ENCODE data around the gene VPS8. TPM values are rescaled to one million over a fixed set of nuclear protein-coding genes. Genes with fewer than 3 reads are reported as not detected.
"Not testable (repeated sequence)": the region's sequence is repeated elsewhere in the genome, so short reads cannot be mapped to it uniquely, and the experiment has no call there.

VPS8 gene
- total and polyA plus RNA-seq, 9 donors: 44.0 to 126 (median 60.6) TPM

DNA sequence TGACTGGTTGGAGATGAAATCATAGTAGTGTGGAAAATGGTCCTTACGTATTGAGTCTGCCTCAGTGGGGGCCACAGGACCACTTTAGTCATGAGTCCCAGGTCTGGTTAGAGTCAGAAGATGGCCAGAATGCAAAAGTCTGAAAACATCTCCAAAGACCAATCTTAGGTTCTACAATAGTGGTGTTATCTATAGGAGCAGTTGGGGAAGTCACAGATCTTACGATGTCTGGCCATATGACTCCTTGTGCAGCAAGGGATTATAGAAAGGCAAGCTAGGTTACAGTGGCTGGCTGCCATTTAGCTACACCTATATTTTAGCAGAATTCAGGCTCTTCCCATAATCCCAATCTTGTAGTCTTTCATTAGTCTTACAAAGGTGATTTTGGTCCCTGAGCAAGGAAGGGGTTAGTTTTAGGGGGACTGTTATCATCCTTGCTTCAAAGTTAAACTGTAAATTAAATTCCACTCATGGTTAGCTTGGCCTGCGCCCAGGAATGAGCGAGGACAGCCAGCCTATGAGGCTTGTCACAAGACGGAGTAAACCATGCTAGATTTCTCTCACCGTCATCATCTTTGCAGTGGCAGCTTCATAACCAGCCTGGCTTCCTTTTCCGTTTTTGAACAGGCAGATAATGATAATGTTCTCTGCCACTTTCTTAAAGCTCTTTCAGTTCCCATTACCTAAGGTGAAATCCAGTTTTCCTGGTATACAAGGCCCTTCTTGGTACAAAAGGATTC lies 134.1 kb downstream of the VPS8 start:
- Histone ChIP-seq H3K27ac (ENCODE audit: low read length) (no peak overlapping the region), H3K36me3 (ENCODE audit: control insufficient read depth, insufficient read depth, low read length) (peaks cover 17% of the 10 kb centered on the region), H3K9me3 (replicated peaks; ENCODE audit: control insufficient read depth, low read depth, low read length) (no peaks in the 10 kb centered on the region), H3K27me3 (ENCODE audit: control insufficient read depth, insufficient read depth, low read length) (no peaks in the 10 kb centered on the region), H3K4me1 (ENCODE audit: control insufficient read depth, insufficient read depth, low read length) (no peaks in the 10 kb centered on the region), H3K4me3 (ENCODE audit: low read length) (no peak overlapping the region)
- 88% methylated on average over 5 of the region's 7 CpGs for WGBS (ENCODE audit: insufficient coverage)
- no peak for DNase-seq

DNA sequence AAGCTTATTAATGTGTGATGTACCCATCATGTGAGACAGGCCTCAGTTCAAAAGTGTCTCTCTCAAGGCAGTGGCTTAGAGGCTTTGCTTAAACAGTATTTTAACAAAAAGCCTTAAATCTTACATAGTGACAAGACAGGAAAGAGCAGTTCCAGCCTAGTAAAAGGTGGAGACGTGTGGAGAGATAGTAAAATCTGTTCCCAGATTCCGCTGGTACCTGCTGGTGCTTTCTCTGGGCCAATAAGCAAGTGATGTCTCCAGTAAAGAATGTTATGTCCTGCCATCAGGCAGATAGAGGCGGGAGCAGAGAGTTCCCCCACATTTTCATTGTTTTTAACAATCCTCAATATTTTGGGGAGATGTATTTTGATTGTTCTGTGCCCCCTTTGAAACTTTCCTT lies 135.0 kb downstream of the VPS8 start:
- no peak overlapping the region for H3K4me3 ChIP-seq (ENCODE audit: low read length)
- H3K4me1 ChIP-seq (ENCODE audit: control insufficient read depth, insufficient read depth, low read length): no peaks in the 10 kb centered on the region
- no peak for DNase-seq
- no CpG with 5 or more reads among the region's 3 CpGs for WGBS (ENCODE audit: insufficient coverage)
- no peaks in the 10 kb centered on the region for H3K9me3 ChIP-seq (replicated peaks; ENCODE audit: control insufficient read depth, low read depth, low read length)
- H3K36me3 ChIP-seq (ENCODE audit: control insufficient read depth, insufficient read depth, low read length): peaks cover 13% of the 10 kb centered on the region
- no peaks in the 10 kb centered on the region for H3K27me3 ChIP-seq (ENCODE audit: control insufficient read depth, insufficient read depth, low read length)
- no peak overlapping the region for H3K27ac ChIP-seq (ENCODE audit: low read length)

DNA sequence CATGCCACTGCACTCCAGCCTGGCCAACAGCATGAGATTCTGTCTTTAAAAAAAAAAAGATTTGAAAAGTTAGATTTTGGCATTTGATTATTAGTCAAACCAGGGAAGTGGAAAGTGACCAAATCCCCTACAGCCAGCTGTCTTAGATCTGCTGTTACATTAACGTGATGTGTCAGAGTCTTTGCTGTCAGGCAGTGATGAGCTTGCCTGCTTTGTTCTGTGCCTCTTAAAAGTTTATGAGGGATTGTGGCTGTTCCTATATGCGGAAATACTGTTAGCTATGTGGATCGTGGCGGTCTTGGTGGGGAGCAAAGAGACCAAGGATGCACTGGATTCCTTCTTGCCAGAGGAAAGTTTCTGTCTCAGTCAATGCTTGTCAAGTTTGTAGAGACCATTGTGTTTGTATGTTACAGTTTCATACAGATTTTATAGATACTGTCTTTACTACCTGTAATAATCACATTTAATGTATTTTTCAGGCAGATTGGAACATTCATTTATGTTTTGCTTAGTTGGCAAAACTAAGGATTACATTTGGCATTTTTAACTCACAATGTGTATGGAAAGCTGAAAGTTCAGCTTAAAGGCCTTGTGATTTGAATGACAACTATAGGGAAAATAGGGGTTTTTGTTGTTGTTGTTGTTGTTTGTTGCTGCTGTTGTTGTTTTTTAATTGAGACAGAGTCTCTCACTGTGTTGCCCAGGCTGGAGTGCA lies 137.4 kb downstream of the VPS8 start:
- no CpG with 5 or more reads among the region's 4 CpGs for WGBS (ENCODE audit: insufficient coverage)
- DNase-seq: peak; percentile 8
- H3K27ac ChIP-seq (ENCODE audit: low read length): no peak overlapping the region
- H3K27me3 ChIP-seq (ENCODE audit: control insufficient read depth, insufficient read depth, low read length): no peaks in the 10 kb centered on the region
- peaks cover 16% of the 10 kb centered on the region for H3K36me3 ChIP-seq (ENCODE audit: control insufficient read depth, insufficient read depth, low read length)
- H3K4me1 ChIP-seq (ENCODE audit: control insufficient read depth, insufficient read depth, low read length): no peaks in the 10 kb centered on the region
- no peak overlapping the region for H3K4me3 ChIP-seq (ENCODE audit: low read length)
- no peaks in the 10 kb centered on the region for H3K9me3 ChIP-seq (replicated peaks; ENCODE audit: control insufficient read depth, low read depth, low read length)

DNA sequence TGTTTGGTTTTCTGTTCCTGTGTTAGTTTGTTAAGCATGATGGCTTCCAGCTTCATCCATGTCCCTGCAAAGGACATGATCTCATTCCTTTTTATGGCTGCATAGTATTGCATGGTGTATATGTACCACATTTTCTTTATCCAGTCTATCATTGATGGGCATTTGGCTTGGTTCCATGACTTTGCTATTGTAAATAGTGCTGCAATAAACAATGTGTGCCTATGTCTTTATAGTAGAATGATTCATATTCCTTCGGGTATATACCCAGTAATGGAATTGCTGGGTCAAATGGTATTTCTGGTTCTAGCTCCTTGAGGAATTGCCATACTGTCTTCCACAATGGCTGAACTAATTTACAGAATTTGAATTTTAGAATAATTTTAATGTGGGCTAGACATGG lies 138.8 kb downstream of the VPS8 start:
- H3K27ac ChIP-seq (ENCODE audit: low read length); H3K4me1 ChIP-seq (ENCODE audit: control insufficient read depth, insufficient read depth, low read length); H3K9me3 ChIP-seq (replicated peaks; ENCODE audit: control insufficient read depth, low read depth, low read length); H3K4me3 ChIP-seq (ENCODE audit: low read length); DNase-seq; H3K27me3 ChIP-seq (ENCODE audit: control insufficient read depth, insufficient read depth, low read length): not testable (repeated sequence)
- peaks cover 12% of the 10 kb centered on the region for H3K36me3 ChIP-seq (ENCODE audit: control insufficient read depth, insufficient read depth, low read length)
- 100% methylated on average over 1 of the region's 1 CpG for WGBS (ENCODE audit: insufficient coverage)

DNA sequence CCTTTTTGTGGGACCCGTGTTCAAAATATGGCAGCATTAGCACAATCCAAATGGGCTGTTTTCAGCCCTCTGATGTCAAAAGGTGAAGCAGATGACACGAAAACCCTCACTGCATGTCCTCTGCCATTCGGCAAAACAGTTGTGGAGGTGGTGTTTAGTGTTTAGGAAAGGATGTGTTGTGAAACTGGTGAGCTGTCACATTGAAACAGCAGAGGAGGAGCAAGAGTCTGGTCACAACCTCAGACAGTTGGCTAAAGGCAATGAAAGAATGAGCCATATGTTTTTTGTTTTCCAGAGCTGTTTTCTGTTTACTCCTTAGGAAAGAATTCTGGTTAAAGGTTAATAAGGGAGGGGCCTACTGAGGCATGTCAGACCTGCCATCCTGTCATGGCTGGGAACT lies 140.7 kb downstream of the VPS8 start:
- Histone ChIP-seq H3K4me3 (ENCODE audit: low read length) (no peak overlapping the region), H3K27ac (ENCODE audit: low read length) (no peak overlapping the region), H3K4me1 (ENCODE audit: control insufficient read depth, insufficient read depth, low read length) (no peaks in the 10 kb centered on the region), H3K9me3 (replicated peaks; ENCODE audit: control insufficient read depth, low read depth, low read length) (no peaks in the 10 kb centered on the region), H3K27me3 (ENCODE audit: control insufficient read depth, insufficient read depth, low read length) (no peaks in the 10 kb centered on the region), H3K36me3 (ENCODE audit: control insufficient read depth, insufficient read depth, low read length) (peaks cover 12% of the 10 kb centered on the region)
- DNase-seq: no peak
- WGBS (ENCODE audit: insufficient coverage): 79% methylated on average over 3 of the region's 3 CpGs

DNA sequence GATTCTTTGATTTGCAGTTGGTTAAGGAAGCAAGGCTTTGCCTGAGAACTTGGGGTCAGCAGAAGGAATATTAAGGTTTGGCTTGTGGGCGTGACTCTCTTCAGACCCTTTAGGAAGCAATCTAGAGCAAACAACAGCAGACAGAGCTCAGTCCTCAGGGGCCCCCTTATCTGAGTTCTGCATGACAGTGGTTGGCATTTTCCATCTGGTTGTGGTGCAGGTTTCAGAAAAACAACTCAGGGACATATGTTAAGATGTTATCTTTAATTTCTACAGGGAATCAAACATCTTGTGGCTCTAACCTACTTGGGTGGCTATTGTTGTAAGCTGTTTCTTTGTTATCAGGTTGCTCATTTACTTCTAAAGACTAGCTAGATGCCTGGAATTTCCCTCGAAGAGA lies 141.4 kb downstream of the VPS8 start:
- no peak overlapping the region for H3K4me3 ChIP-seq (ENCODE audit: low read length)
- H3K9me3 ChIP-seq (replicated peaks; ENCODE audit: control insufficient read depth, low read depth, low read length): no peaks in the 10 kb centered on the region
- H3K4me1 ChIP-seq (ENCODE audit: control insufficient read depth, insufficient read depth, low read length): no peaks in the 10 kb centered on the region
- H3K27ac ChIP-seq (ENCODE audit: low read length): no peak overlapping the region
- H3K36me3 ChIP-seq (ENCODE audit: control insufficient read depth, insufficient read depth, low read length): peaks cover 15% of the 10 kb centered on the region
- no peaks in the 10 kb centered on the region for H3K27me3 ChIP-seq (ENCODE audit: control insufficient read depth, insufficient read depth, low read length)
- DNase-seq: no peak
- WGBS (ENCODE audit: insufficient coverage): no CpG with 5 or more reads among the region's 2 CpGs

DNA sequence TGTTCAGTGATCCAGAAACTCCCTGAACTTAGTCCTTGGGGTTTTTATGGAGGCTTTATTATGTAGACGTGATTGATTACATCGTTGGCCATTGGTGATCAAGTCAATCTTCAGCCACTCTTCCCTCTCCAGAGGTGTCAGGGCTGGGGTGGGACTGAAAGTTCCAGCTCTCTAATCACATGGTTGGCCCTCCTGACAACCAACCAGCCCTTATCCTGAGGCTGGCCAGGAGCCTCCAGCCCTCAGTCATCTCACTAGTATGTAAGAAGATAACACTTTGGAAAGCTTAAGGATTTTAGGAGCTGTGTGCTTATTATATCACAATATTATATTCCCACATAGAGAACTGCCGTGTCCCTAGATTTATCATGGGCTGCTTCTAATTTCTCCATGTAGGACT lies 142.3 kb downstream of the VPS8 start:
- no peak overlapping the region for H3K27ac ChIP-seq (ENCODE audit: low read length)
- H3K36me3 ChIP-seq (ENCODE audit: control insufficient read depth, insufficient read depth, low read length): peaks cover 18% of the 10 kb centered on the region
- no peak for DNase-seq
- H3K9me3 ChIP-seq (replicated peaks; ENCODE audit: control insufficient read depth, low read depth, low read length): no peaks in the 10 kb centered on the region
- no peak overlapping the region for H3K4me3 ChIP-seq (ENCODE audit: low read length)
- no CpG with 5 or more reads among the region's 3 CpGs for WGBS (ENCODE audit: insufficient coverage)
- no peaks in the 10 kb centered on the region for H3K27me3 ChIP-seq (ENCODE audit: control insufficient read depth, insufficient read depth, low read length)
- no peaks in the 10 kb centered on the region for H3K4me1 ChIP-seq (ENCODE audit: control insufficient read depth, insufficient read depth, low read length)

DNA sequence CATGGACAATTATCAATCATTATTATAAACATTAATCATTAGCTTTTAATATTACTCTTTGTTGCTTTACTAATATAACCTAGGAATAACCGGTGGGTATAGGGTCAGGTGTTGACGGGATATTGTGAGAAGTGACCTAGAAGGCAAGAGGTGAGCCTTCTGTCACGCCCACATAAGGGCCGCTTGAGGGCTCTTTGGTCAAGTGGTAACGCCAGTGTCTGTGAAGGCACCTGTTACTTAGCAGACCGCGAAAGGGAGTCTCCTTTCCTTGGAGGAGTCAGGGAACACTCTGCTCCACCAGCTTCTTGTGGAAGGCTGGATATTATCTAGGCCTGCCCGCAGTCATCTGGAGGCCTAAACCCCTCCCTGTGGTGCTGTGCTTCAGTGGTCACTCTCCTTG lies 142.9 kb downstream of the VPS8 start:
- not testable (repeated sequence) for H3K27me3 ChIP-seq (ENCODE audit: control insufficient read depth, insufficient read depth, low read length); H3K4me3 ChIP-seq (ENCODE audit: low read length); H3K27ac ChIP-seq (ENCODE audit: low read length); H3K9me3 ChIP-seq (replicated peaks; ENCODE audit: control insufficient read depth, low read depth, low read length); H3K4me1 ChIP-seq (ENCODE audit: control insufficient read depth, insufficient read depth, low read length); DNase-seq
- H3K36me3 ChIP-seq (ENCODE audit: control insufficient read depth, insufficient read depth, low read length): peaks cover 18% of the 10 kb centered on the region
- WGBS (ENCODE audit: insufficient coverage): 100% methylated on average over 1 of the region's 8 CpGs

DNA sequence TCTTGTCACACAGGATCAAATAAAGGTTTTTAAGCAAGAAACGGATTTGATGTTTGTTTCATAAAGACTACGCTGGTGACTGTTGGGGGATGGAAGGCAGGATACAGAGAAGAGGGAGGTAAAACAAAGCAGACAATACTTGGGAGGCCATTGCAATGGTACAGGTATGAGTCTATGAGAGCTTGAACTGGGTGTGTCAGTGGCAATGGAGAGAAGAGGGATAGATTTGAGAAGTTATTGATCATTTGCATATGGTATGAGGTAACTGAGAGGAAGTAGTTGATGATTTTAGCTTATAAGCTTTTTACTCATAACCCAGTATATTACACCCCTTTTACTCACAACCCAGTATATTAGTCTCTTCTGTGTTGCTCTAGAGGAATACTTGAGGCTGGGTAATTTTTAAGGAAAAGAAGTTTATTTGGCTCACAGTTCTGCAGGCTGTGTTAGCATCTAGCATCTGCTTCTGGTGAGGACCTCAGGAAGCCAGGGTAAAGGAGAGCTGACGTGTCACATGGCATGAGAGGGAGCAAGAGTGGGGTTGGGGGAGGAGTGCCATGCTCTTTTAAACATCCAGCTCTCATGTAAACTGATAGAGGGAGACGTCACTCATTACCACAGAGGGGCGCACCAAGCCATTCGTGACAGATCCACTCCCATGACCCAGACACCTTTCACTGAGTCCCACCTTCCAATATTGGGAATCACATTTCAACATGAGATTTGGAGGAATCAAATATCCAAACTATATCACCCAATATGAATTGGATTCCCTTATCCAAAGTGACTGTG lies 153.9 kb downstream of the VPS8 start:
- Histone ChIP-seq H3K27me3 (ENCODE audit: control insufficient read depth, insufficient read depth, low read length) (no peaks in the 10 kb centered on the region), H3K4me3 (ENCODE audit: low read length) (no peak overlapping the region), H3K36me3 (ENCODE audit: control insufficient read depth, insufficient read depth, low read length) (peaks cover 14% of the 10 kb centered on the region), H3K9me3 (replicated peaks; ENCODE audit: control insufficient read depth, low read depth, low read length) (no peaks in the 10 kb centered on the region), H3K4me1 (ENCODE audit: control insufficient read depth, insufficient read depth, low read length) (no peaks in the 10 kb centered on the region), H3K27ac (ENCODE audit: low read length) (no peak overlapping the region)
- 91% methylated on average over 3 of the region's 6 CpGs for WGBS (ENCODE audit: insufficient coverage)
- no peak for DNase-seq

DNA sequence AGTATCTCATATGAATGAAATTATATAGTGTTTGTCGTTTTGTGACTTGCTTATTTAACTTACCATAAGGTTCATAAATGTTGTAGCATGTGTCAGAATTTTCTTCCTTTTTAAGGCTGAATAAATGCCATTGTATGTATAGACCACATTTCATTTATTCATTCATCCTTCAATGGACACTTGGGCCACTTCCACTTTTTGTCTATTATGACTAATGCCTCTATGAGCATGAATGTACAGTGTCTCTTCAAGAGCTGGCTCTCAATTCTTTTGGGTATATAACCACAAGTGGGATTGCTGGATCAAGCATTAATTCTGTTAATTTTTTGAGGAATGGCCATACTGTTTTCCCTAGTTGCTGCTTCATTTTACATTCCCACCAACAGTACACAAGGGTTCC lies 156.1 kb downstream of the VPS8 start:
- Histone ChIP-seq H3K9me3 (replicated peaks; ENCODE audit: control insufficient read depth, low read depth, low read length) (no peaks in the 10 kb centered on the region), H3K4me1 (ENCODE audit: control insufficient read depth, insufficient read depth, low read length) (no peaks in the 10 kb centered on the region), H3K27ac (ENCODE audit: low read length) (no peak overlapping the region), H3K4me3 (ENCODE audit: low read length) (no peak overlapping the region), H3K27me3 (ENCODE audit: control insufficient read depth, insufficient read depth, low read length) (no peaks in the 10 kb centered on the region), H3K36me3 (ENCODE audit: control insufficient read depth, insufficient read depth, low read length) (peaks cover 22% of the 10 kb centered on the region)
- no CpG with 5 or more reads among the region's 1 CpG for WGBS (ENCODE audit: insufficient coverage)
- DNase-seq: no peak
